ENCODE data around the gene PDSS2.
"Not testable (repeated sequence)": the region's sequence is repeated elsewhere in the genome, so short reads cannot be mapped to it uniquely, and the experiment has no call there.

The PDSS2 gene

GRCh38 chr6:107473660-107474059, 14.3 kb upstream of the PDSS2 start:
- DNase-seq, result no peak

GRCh38 chr6:107470364-107470763, 11.0 kb upstream of the PDSS2 start:
- DNase-seq, result no peak

- DNase-seq, result no peak
Measured at GRCh38 chr6:107466062-107466461, 6.7 kb upstream of the PDSS2 start.

GRCh38 chr6:107460083-107460631, 793 bp upstream of the PDSS2 start:
- no peak for DNase-seq

GRCh38 chr6:107458672-107459282, 587 bp downstream of the PDSS2 start:
- DNase-seq, result no peak

- no peak for DNase-seq
Measured at GRCh38 chr6:107448776-107449175, 10.6 kb downstream of the PDSS2 start.

GRCh38 chr6:107447663-107448216, 11.6 kb downstream of the PDSS2 start:
- DNase-seq, result no peak

GRCh38 chr6:107444277-107444676, 15.1 kb downstream of the PDSS2 start:
- DNase-seq, result no peak

GRCh38 chr6:107443608-107444267, 15.6 kb downstream of the PDSS2 start:
- no peak for DNase-seq

GRCh38 chr6:107442938-107443607, 16.3 kb downstream of the PDSS2 start:
- no peak for DNase-seq

- DNase-seq, result no peak
Measured at GRCh38 chr6:107441682-107442081, 17.7 kb downstream of the PDSS2 start.

GRCh38 chr6:107440936-107441335, 18.4 kb downstream of the PDSS2 start:
- no peak for DNase-seq

- DNase-seq, result no peak
Measured at GRCh38 chr6:107439406-107439805, 20.0 kb downstream of the PDSS2 start.

- no peak for DNase-seq
Measured at GRCh38 chr6:107437691-107438090, 21.7 kb downstream of the PDSS2 start.

- DNase-seq, result no peak
Measured at GRCh38 chr6:107436881-107437280, 22.5 kb downstream of the PDSS2 start.

- no peak for DNase-seq
Measured at GRCh38 chr6:107435798-107436197, 23.6 kb downstream of the PDSS2 start.

- DNase-seq, result no peak
Measured at GRCh38 chr6:107434812-107435211, 24.6 kb downstream of the PDSS2 start.

GRCh38 chr6:107425951-107426350, 33.4 kb downstream of the PDSS2 start:
- not testable (repeated sequence) for DNase-seq

- DNase-seq, result no peak
Measured at GRCh38 chr6:107423474-107423990, 35.8 kb downstream of the PDSS2 start.

GRCh38 chr6:107421696-107422256, 37.6 kb downstream of the PDSS2 start:
- no peak for DNase-seq

- DNase-seq, result no peak
Measured at GRCh38 chr6:107419733-107420132, 39.6 kb downstream of the PDSS2 start.

GRCh38 chr6:107418118-107418517, 41.2 kb downstream of the PDSS2 start:
- DNase-seq, result no peak

- DNase-seq, result no peak
Measured at GRCh38 chr6:107416145-107416544, 43.2 kb downstream of the PDSS2 start.
